Spleen (tissue), 11 donors: Measurements from ENCODE around the gene BPTF. TPM values are rescaled to one million over a fixed set of nuclear protein-coding genes. Genes with fewer than 3 reads are reported as not detected.

Experiments used
- DNase-seq: peaks from one replicate; pipeline ENCODE4 v3.0.0-alpha.2; 2020
- H3K27ac ChIP-seq, 8 donors: fragments of 200-600 bp; sonication (generic) in 7 of 8; 1 replicate in 4 of 8; 2 replicates in 4 of 8; pipeline versions ENCODE4 v1.5.0 to v1.8.0; 2016 to 2021; ENCODE audit warnings: inconsistent platforms in 4 of 8, mild to moderate bottlenecking in 4 of 8, moderate library complexity in 1 of 8
- H3K27me3 ChIP-seq, 7 donors: fragments of 200-600 bp; sonication (generic) in 6 of 7; replicated peaks in 1 of 7; 1 replicate in 4 of 7; 2 replicates in 3 of 7; pipeline versions ENCODE4 v1.5.0 to v1.8.0; 2016 to 2021; ENCODE audit warnings: inconsistent platforms in 3 of 7, mild to moderate bottlenecking in 1 of 7
- H3K36me3 ChIP-seq, 6 donors: fragments of 200-600 bp; sonication (generic) in 5 of 6; 1 replicate in 4 of 6; 2 replicates in 2 of 6; pipeline versions ENCODE4 v1.5.0 to v1.8.0; 2016 to 2021; ENCODE audit warnings: inconsistent platforms in 2 of 6
- H3K4me1 ChIP-seq, 6 donors: fragments of 200-600 bp; sonication (generic) in 5 of 6; 1 replicate in 3 of 6; 2 replicates in 3 of 6; pipeline versions ENCODE4 v1.5.0 to v1.8.0; 2016 to 2021; ENCODE audit warnings: inconsistent platforms in 3 of 6
- H3K4me3 ChIP-seq, 8 donors: fragments of 200-600 bp; sonication (generic) in 7 of 8; 1 replicate in 4 of 8; 2 replicates in 4 of 8; pipeline versions ENCODE4 v1.5.0 to v1.8.0; 2016 to 2021; ENCODE audit warnings: inconsistent platforms in 4 of 8, mild to moderate bottlenecking in 4 of 8, moderate library complexity in 2 of 8
- H3K9me3 ChIP-seq, 8 donors: fragments of 200-600 bp; sonication (generic) in 7 of 8; 1 replicate in 4 of 8; 2 replicates in 4 of 8; pipeline versions ENCODE4 v1.5.0 to v1.8.0; 2016 to 2021; ENCODE audit warnings: inconsistent platforms in 4 of 8
- CTCF ChIP-seq, 11 experiments: fragments of 200-600 bp in 7 of 11; fragments of 450-650 bp in 4 of 11; sonication (generic) in 4 of 11; IDR thresholded peaks in 8 of 11; conservative IDR thresholded peaks in 3 of 11; 1 replicate in 7 of 11; 2 replicates in 4 of 11; pipeline versions ENCODE4 v1.4.0 to v1.8.0; 2016 to 2021; ENCODE audit warnings: antibody characterized with exemption in 11 of 11, inconsistent platforms in 4 of 11, mild to moderate bottlenecking in 1 of 11
- POLR2A ChIP-seq, 3 donors: fragments of 450-650 bp; IDR thresholded peaks; one replicate each; pipeline ENCODE4 v1.5.1; 2017; ENCODE audit warnings: antibody characterized with exemption in 3 of 3, mild to moderate bottlenecking in 1 of 3
- POLR2AphosphoS5 ChIP-seq, 3 donors: sonication (generic); formaldehyde crosslinking; IDR thresholded peaks; one replicate each; pipeline ENCODE4 v1.5.1; 2017; ENCODE audit warnings: antibody characterized with exemption in 3 of 3
- WGBS, 5 donors: extraction: QIAGEN DNeasy Blood & Tissue Kit in 3 of 5; methylation state at CpG; one replicate each; pipeline versions ENCODE4 v1.1.5 to v1.1.7; 2013 to 2018; 5-methylcytosine and 5-hydroxymethylcytosine counted together
- intact Hi-C: fragments of 100-400 bp; cut with DNase I; formaldehyde crosslinking; loops from one replicate; pipeline ENCODE4 v1.15.0; 2023; ENCODE audit warnings: low total_unique reads
- polyA plus RNA-seq, 3 donors: library from polyadenylated mRNA; stranded (reverse); fragments of 200-250 nt; gene quantifications; one replicate each; pipeline ENCODE4 v1.2.1, GENCODE V29; 2013
- total RNA-seq, 7 donors: library from RNA; depleted of rRNA in 3 of 7; stranded (reverse); fragments of >200 nt in 3 of 7; fragmentation: NEBNext Ultra II Directional in 4 of 7; extraction: Animal tissue kit (Norgen Biotek cat#: 25700) in 4 of 7; gene quantifications; one replicate each; pipeline versions ENCODE4 v1.1.0 to v1.2.1, GENCODE V29; 2016 to 2021
- donor health status: healthy with polysubstance abuse.
- donor health status: DM: no; HTN: no; CAD: no; lungs with moderate emphysema.
- donor health status: DM: no; HTN: no; CAD: no.
- donor health status: Bipolar disorder and iron deficiency.
- donor health status: healthy.
- donor health status: DM: no; HTN: no; CAD: no.
- donor health status: DM: yes; HTN: yes; CAD: no.

BPTF gene
- total and polyA plus RNA-seq, 10 donors = 12.3 to 148 (median 120) TPM

- intact Hi-C loops = no loop called here
- no peaks in the 10 kb centered on the region for H3K27me3 ChIP-seq
- H3K36me3 ChIP-seq = peaks cover 0 to 20% (median 10%) of the 10 kb centered on the region in 6 donors
- peak overlapping the region in 1 of 8 donors; percentile 2 for H3K27ac ChIP-seq
- peaks cover 0 to 98% (median 59%) of the 10 kb centered on the region in 6 donors for H3K4me1 ChIP-seq
- H3K4me3 ChIP-seq = no peak overlapping the region
- no peak for DNase-seq
- 80 to 100% (median 93%) methylated on average over 1 of the region's 1 CpG for WGBS, 5 donors
- no peaks in the 10 kb centered on the region for H3K9me3 ChIP-seq
- TF ChIP-seq CTCF (IDR thresholded peaks at IDR 0.05 in 8 of 11, conservative IDR thresholded peaks at IDR 0.05 in 3 of 11) (no peak), POLR2AphosphoS5 (IDR thresholded peaks at IDR 0.05) (no peak), POLR2A (IDR thresholded peaks at IDR 0.05) (no peak)
These were observed 37.4 kb downstream of the BPTF start for GRCh38 chr17:67862614-67863217.

- no peak for DNase-seq
- intact Hi-C loops = no loop called here
- Histone ChIP-seq H3K9me3 (no peaks in the 10 kb centered on the region), H3K4me3 (no peak overlapping the region), H3K36me3 (peaks cover 0 to 28% (median 10%) of the 10 kb centered on the region in 6 donors), H3K27ac (no peak overlapping the region), H3K4me1 (peaks cover 0 to 98% (median 53%) of the 10 kb centered on the region in 6 donors), H3K27me3 (no peaks in the 10 kb centered on the region)
- TF ChIP-seq POLR2AphosphoS5 (IDR thresholded peaks at IDR 0.05) = no peak
- TF ChIP-seq CTCF (IDR thresholded peaks at IDR 0.05 in 8 of 11, conservative IDR thresholded peaks at IDR 0.05 in 3 of 11) = no peak
- TF ChIP-seq POLR2A (IDR thresholded peaks at IDR 0.05) = no peak
- 67 to 84% (median 74%) methylated on average over 1 of the region's 1 CpG for WGBS, 5 donors
These were observed 38.4 kb downstream of the BPTF start for GRCh38 chr17:67863624-67864247.

GRCh38 chr17:67865438-67865837, 40.1 kb downstream of the BPTF start:
- Histone ChIP-seq H3K27ac (no peak overlapping the region), H3K4me1 (peaks cover 0 to 83% (median 37%) of the 10 kb centered on the region in 6 donors), H3K4me3 (no peak overlapping the region), H3K27me3 (no peaks in the 10 kb centered on the region), H3K9me3 (no peaks in the 10 kb centered on the region), H3K36me3 (peaks cover 0 to 33% (median 10%) of the 10 kb centered on the region in 6 donors)
- intact Hi-C loops = no loop called here
- DNase-seq = no peak
- TF ChIP-seq POLR2AphosphoS5 (IDR thresholded peaks at IDR 0.05) (no peak), CTCF (IDR thresholded peaks at IDR 0.05 in 8 of 11, conservative IDR thresholded peaks at IDR 0.05 in 3 of 11) (no peak), POLR2A (IDR thresholded peaks at IDR 0.05) (no peak)
- WGBS, 5 donors = 47 to 81% (median 52%) methylated on average over 1 of the region's 1 CpG

DNA sequence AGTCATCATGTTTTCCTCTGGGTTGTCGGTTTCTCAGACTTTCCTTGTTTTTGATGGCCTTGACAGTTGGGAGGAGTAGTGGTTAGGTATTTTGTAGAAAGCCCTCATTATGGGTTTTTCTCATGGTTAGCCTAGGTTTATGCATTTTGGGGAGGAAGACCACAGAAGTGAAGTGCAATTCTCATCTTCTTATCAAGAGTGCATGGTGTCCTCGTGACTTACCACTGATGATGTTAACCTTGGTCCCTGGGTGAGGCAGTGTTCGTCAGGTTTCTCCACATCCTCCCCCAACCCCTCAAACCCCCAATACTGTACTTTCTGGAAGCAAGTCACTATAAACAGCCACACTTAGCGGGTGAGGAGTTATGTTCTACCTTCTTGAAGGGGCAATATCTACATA, 42.3 kb downstream of the BPTF start:
- no peak for TF ChIP-seq POLR2AphosphoS5 (IDR thresholded peaks at IDR 0.05)
- Histone ChIP-seq H3K4me3 (no peak overlapping the region), H3K9me3 (no peaks in the 10 kb centered on the region), H3K4me1 (peaks cover 0 to 62% (median 27%) of the 10 kb centered on the region in 6 donors), H3K36me3 (peaks cover 0 to 38% (median 10%) of the 10 kb centered on the region in 6 donors), H3K27ac (no peak overlapping the region), H3K27me3 (no peaks in the 10 kb centered on the region)
- intact Hi-C loops = no loop called here
- 66 to 75% (median 70%) methylated on average over 4 of the region's 4 CpGs for WGBS, 5 donors
- DNase-seq = no peak
